HG03139 (cell line): ENCODE data around the gene CTXND2.
"Not testable (repeated sequence)": the region's sequence is repeated elsewhere in the genome, so short reads cannot be mapped to it uniquely, and the experiment has no call there.

Source experiments
- ATAC-seq: cut with Tn5 transposase; IDR thresholded peaks from one replicate; pipeline ENCODE4 v1.9.1; 2021; ENCODE audit not compliant: unreplicated experiment

Gene CTXND2

DNA sequence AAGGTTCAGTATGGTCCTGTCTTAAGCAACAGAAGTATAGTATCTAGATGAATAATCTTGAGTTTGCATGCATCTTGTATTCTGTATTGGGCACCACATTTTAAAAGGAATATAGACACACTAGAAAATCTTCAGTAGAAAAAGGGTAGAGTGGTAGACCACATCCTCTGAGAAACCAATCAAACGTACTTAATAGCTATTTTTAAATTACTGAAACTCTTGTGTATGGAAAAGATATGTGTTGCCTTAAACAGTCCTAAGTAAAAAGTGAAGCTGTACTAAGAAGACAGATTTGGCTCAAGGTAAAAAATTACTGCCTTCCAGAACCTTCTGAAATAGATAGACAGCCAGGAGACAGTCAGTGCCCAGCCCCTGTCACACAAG is 3.1 kb downstream of the CTXND2 start:
- no peak for ATAC-seq

DNA sequence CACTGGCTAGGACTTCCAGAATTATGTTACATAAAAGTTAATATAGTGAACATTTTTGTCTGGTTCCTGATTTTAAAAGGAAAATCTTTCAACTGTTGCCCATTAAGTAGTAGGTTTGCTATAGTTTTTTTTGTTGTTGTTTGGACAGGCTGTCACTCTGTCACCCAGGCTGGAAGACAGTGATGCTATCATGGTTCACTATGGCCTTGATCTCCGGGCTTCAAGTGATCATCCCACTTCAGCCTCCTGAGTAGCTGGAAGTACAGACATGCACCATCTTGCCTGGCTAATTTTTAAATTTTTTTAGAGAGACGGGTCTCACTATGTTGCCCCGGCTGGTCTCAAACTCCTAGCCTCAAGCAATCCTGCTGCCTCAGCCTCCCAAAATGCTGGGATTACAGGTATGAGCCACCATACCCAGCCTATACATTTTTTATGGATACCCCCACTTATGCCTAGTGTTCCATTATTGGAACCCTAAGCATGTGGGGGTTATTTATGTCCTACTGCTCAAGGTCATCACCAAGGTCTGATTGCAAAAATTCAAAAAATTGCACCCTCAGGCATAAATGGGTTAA is 6.5 kb downstream of the CTXND2 start:
- ATAC-seq: no peak

DNA sequence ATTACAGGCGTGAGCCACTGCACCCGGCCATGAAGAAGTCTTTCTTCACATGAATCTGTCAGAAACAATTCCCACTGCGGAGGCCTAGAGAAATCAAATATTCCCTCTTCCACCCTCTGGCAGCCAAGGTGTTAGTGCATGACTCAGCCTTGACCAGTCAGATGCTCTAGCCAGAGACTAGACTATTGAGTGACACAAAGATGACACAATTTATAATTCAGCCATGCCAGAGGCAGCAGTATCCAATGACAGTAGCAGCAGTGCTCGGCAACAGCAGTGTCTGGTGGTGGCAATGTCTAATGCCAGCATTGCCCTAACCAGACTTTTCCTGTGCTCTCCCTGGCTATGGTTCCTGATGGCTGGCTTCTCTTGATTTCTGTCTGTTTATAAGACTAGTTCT is 8.7 kb downstream of the CTXND2 start:
- no peak for ATAC-seq

GRCh38 chr1:150899795-150900194 is 12.9 kb downstream of the CTXND2 start:
- not testable (repeated sequence) for ATAC-seq

GRCh38 chr1:150902346-150902745 is 15.4 kb downstream of the CTXND2 start:
- ATAC-seq: no peak

- no peak for ATAC-seq
These were observed 15.8 kb downstream of the CTXND2 start for GRCh38 chr1:150902751-150903150.

GRCh38 chr1:150905301-150905700 is 18.4 kb downstream of the CTXND2 start:
- no peak for ATAC-seq

DNA sequence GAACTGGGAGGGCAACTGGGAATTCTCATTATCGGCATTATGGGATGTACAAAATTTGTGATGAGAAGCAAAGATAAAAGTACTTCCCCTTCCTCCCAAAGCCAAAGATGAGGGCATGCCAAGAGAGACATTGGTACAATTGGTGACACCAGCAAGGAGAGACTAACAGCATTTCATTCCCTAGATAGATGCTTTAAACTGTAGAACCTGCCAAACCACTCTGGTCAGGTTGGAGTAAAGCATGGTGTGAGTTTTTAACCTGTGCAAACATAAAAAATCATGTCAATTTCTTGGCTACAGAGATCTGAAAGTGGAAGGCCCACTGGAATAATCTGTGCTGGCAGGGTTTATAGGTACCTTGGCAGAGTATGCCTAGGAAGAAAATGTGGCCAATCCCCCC is 19.4 kb downstream of the CTXND2 start:
- no peak for ATAC-seq

GRCh38 chr1:150906813-150907212 is 19.9 kb downstream of the CTXND2 start:
- no peak for ATAC-seq

GRCh38 chr1:150909585-150910180 is 22.7 kb downstream of the CTXND2 start:
- ATAC-seq: no peak

GRCh38 chr1:150912623-150913022 is 25.7 kb downstream of the CTXND2 start:
- ATAC-seq: no peak

GRCh38 chr1:150917387-150917786 is 30.5 kb downstream of the CTXND2 start:
- ATAC-seq: no peak

- no peak for ATAC-seq
These were observed 35.6 kb downstream of the CTXND2 start for GRCh38 chr1:150922519-150922975.

DNA sequence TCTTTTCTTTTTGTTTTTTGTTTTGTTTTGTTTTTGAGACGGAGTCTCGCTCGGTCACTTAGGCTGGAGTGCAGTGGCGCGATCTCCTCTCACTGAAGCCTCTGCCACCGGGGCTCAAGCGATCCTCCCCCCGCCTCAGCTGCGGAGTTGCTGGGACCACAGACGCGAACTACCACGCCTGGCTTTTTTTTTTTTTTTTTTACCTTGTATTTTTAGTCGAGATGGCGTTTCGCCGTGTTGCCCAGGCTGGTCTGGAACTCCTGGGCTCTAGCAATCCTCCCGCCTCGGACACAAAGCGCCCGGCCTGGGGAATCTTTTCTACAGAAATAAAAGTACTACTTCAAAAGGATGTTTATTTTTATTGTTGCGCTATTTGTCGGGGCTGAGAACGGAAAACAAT is 38.1 kb downstream of the CTXND2 start:
- no peak for ATAC-seq

DNA sequence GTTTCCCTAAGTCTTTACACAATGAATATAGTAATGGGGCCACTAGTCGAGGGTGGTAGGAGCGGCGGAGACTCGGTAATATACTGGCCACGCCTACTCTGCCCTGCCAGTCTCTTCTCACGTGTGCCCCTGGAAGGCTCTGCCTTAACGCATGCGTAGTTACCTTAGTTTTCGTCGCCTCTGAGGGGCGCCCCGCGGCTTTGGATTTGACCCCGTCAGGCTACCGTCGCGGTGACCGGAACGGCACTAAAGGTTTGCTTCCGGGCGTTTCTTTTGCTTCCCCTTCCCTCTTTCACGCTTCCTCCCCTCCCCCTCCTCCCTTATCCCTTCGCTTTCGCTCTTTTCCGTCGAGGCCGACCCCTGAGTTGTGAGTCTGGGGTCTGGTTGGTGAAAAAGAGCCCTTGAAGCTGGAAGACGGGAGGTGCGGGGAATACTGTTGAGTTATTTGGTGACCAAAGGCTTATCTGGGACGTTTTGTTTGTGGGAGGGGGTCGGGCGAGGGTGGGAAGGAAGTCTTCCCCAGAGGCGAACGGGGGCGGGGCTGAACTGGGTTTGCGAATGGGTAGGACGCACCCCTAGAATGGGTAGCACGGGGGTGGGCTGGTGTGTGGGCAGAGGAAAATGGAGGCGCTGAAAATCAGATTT is 39.3 kb downstream of the CTXND2 start, which contains the start of gene SETDB1:
Gene SETDB1, plus strand, starts transcription at position 267 of the 645 bp plus-strand sequence. CDS start 1,352 bp downstream, outside the sequence.
- peak; percentile 81 for ATAC-seq

- no peak for ATAC-seq
These were observed 40.7 kb downstream of the CTXND2 start for GRCh38 chr1:150927624-150928023.

- ATAC-seq: no peak
These were observed 41.4 kb downstream of the CTXND2 start for GRCh38 chr1:150928286-150928685.

DNA sequence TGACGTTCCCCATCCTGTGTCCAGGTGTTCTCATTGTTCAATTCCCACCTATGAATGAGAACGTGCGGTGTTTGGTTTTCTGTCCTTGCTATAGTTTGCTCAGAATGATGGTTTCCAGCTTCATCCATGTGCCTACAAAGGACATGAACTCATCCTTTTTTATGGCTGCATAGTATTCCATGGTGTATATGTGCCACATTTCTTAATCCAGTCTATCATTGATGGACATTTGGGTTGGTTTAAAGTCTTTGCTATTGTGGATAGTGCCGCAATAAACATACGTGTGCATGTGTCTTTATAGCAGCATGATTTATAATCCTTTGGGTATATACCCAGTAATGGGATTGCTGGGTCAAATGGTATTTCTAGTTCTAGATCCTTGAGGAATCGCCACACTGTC is 41.8 kb downstream of the CTXND2 start:
- not testable (repeated sequence) for ATAC-seq

DNA sequence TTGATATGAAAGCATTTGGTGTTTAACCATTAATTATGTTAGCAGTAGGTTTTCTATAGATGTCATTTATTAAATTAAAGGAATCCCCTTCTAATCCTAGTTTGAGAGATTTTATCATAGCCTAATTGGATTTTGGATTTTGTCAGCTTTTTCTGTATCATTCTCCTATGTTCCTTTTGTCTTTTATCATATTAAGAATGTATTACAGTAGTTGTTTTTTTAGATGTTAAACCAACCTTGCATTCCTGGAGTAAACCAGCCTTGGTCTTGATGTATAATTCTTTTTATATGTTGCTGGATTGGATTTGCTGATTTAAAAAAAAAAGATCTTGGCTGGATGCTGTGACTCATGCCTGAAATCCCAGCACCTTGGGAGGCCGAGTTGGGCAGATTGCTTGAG is 44.8 kb downstream of the CTXND2 start:
- no peak for ATAC-seq

- no peak for ATAC-seq
These were observed 57.9 kb downstream of the CTXND2 start for GRCh38 chr1:150944856-150945255.

DNA sequence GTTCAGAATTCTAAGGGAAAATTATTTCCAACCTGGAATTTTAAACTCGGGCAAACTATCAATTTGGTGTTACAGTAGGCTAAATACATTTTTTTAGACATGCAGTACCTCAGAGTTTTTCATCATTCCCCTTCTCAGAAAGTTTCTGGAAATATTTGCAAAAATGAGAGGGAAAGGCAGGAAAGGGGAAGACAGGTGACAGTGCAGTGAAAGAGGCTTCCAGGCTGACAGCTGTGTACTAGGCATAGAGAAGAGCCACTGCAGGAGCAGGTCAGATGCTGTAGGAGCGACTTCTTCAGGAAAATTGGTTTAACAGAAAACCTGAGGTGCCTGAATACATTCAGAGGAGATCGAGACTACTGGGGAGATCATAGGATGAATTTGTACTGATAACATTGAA is 67.8 kb downstream of the CTXND2 start:
- ATAC-seq: no peak

GRCh38 chr1:150955280-150955679 is 68.3 kb downstream of the CTXND2 start:
- no peak for ATAC-seq
